Mesothelial cell of epicardium (in vitro differentiated cells): ENCODE data around the gene PLEKHA5. TPM values are rescaled to one million over a fixed set of nuclear protein-coding genes. Genes with fewer than 3 reads are reported as not detected.
"Not testable (repeated sequence)": the region's sequence is repeated elsewhere in the genome, so short reads cannot be mapped to it uniquely, and the experiment has no call there.

Experiments
- DNase-seq, 2 experiments: peaks; one replicate each; pipeline ENCODE4 v3.0.0; 2021; ENCODE audit warnings: low spot score in 2 of 2; ENCODE audit not compliant: unreplicated experiment in 2 of 2
- H3K27ac Mint-ChIP-seq: 2 replicates; pipeline ENCODE4 v1.8.0; 2021; ENCODE audit warnings: mixed read lengths
- H3K27me3 Mint-ChIP-seq: 2 replicates; pipeline ENCODE4 v1.8.0; 2021; ENCODE audit warnings: low read depth, mixed read lengths
- H3K36me3 Mint-ChIP-seq: 2 replicates; pipeline ENCODE4 v1.8.0; 2021; ENCODE audit warnings: mixed read lengths
- H3K4me1 Mint-ChIP-seq: 2 replicates; pipeline ENCODE4 v1.8.0; 2021; ENCODE audit warnings: mixed read lengths
- H3K4me3 Mint-ChIP-seq: 2 replicates; pipeline ENCODE4 v1.8.0; 2021; ENCODE audit warnings: mild to moderate bottlenecking, moderate library complexity, mixed read lengths
- H3K9me3 Mint-ChIP-seq: 2 replicates; pipeline ENCODE4 v1.8.0; 2021; ENCODE audit warnings: mixed read lengths
- total RNA-seq: library from RNA; stranded (reverse); gene quantifications from 3 replicates; pipeline ENCODE4 v1.2.1, GENCODE V29; 2021
- TF ChIP-seq, protein P1 (sequence below): fragments of 200-600 bp; sonication (generic); IDR thresholded peaks from one replicate; pipeline ENCODE4 v1.5.0; 2021; ENCODE audit warnings: antibody characterized with exemption; ENCODE audit not compliant: unreplicated experiment

Gene PLEKHA5
- total RNA-seq, 1 donor from 2014 or later: 52.0 TPM

DNA sequence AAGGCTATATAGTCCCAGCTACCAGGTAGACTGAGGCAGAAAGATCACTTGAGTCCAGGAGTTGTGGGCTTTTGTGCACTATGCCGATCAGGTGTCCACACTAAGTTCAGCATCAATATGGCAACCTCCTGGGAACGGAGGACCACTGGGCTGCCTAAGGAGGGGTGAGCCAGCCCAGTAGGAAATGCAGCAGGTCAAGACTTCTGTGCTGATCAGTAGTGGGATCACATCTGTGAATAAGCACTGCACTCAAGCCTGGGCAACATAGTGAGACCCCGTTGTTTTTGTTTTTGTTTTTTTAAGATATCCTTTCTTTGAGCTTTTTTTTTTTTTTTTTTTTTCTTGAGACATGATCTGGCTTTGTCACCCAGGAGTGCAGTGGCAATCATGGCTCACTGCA lies 174.0 kb downstream of the PLEKHA5 start:
- DNase-seq: no peak
- Mint-ChIP-seq H3K27ac (no peak overlapping the region), H3K9me3 (peaks cover 3% of the 10 kb centered on the region), H3K36me3 (peaks cover 30% of the 10 kb centered on the region), H3K27me3 (no peaks in the 10 kb centered on the region), H3K4me3 (no peak overlapping the region), H3K4me1 (peaks cover 10% of the 10 kb centered on the region)
- TF ChIP-seq, protein P1, sequence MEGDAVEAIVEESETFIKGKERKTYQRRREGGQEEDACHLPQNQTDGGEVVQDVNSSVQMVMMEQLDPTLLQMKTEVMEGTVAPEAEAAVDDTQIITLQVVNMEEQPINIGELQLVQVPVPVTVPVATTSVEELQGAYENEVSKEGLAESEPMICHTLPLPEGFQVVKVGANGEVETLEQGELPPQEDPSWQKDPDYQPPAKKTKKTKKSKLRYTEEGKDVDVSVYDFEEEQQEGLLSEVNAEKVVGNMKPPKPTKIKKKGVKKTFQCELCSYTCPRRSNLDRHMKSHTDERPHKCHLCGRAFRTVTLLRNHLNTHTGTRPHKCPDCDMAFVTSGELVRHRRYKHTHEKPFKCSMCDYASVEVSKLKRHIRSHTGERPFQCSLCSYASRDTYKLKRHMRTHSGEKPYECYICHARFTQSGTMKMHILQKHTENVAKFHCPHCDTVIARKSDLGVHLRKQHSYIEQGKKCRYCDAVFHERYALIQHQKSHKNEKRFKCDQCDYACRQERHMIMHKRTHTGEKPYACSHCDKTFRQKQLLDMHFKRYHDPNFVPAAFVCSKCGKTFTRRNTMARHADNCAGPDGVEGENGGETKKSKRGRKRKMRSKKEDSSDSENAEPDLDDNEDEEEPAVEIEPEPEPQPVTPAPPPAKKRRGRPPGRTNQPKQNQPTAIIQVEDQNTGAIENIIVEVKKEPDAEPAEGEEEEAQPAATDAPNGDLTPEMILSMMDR: no peak

DNA sequence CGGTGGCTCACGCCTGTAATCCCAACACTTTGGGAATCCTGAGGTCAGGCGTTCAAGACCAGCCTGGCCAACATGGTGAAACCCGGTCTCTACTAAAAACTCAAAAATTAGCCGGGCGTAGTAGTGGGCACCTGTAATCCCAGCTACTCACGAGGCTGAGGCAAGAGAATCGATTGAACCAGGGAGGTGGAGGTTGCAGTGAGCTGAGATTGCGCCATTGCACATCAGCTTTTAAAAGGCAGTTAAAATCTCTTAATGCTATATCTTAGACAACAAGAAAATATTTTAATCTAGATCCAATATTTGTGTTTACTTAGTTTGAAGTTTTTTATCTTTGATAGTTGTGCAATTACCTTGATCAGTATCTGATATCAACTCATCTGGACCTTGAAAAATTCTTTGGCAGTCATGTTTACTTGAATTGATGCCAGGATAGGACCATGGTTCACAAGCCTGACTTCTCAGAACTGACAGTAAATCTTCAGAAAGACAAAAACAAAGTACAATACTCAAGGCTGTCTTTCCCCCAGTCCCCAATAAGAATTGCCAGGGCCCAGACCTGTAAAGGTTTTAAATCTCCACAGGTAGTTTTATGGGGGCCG lies 174.7 kb downstream of the PLEKHA5 start:
- Mint-ChIP-seq H3K4me1 (peaks cover 8% of the 10 kb centered on the region), H3K27ac (no peak overlapping the region), H3K4me3 (no peak overlapping the region), H3K9me3 (peaks cover 3% of the 10 kb centered on the region), H3K27me3 (no peaks in the 10 kb centered on the region), H3K36me3 (peaks cover 27% of the 10 kb centered on the region)
- TF ChIP-seq, protein P1: no peak
- DNase-seq: no peak

DNA sequence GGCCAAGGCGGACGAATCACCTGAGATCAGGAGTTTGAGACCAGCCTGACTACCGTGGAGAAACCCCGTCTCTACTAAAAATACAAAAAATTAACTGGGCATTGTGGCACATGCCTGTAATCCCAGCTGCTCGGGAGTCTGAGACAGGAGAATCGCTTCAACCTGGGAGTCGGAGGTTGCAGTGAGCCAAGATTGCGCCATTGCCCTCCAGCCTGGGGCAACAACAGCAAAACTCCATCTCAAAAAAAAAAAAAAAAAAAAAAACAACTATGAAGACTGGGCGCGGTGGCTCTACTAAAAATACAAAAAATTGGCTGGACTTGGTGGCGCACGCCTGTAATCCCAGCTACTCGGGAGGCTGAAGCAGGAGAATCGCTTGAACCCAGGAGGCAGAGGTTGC lies 176.1 kb downstream of the PLEKHA5 start:
- H3K4me1 Mint-ChIP-seq, H3K9me3 Mint-ChIP-seq, DNase-seq, H3K27ac Mint-ChIP-seq, H3K27me3 Mint-ChIP-seq, H3K4me3 Mint-ChIP-seq: not testable (repeated sequence)
- peaks cover 24% of the 10 kb centered on the region for H3K36me3 Mint-ChIP-seq

DNA sequence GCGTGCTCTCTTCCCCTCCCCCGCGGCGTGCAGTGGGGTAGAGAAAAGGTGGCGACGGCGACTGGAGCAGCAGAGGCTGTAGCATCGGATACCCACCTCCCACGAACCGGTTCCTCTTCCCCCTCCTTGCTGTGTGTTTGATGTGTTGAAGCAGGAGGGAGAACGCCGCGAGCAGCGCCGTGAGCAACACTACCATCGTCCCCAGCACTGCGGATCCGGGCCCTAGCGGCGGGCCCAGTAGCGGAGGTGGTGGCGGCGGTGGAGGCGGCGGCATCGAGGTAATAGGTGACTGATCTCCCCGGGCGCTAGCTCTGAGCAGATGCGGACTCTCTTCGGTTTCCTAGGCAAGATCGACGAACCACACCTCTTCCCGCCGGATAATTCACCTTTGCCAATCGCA lies 176.8 kb downstream of the PLEKHA5 start:
- TF ChIP-seq, protein P1: no peak
- H3K27me3 Mint-ChIP-seq: no peaks in the 10 kb centered on the region
- peaks cover 24% of the 10 kb centered on the region for H3K36me3 Mint-ChIP-seq
- DNase-seq: no peak
- no peak overlapping the region for H3K27ac Mint-ChIP-seq
- H3K4me1 Mint-ChIP-seq: peaks cover 4% of the 10 kb centered on the region
- no peak overlapping the region for H3K4me3 Mint-ChIP-seq
- peaks cover 3% of the 10 kb centered on the region for H3K9me3 Mint-ChIP-seq

DNA sequence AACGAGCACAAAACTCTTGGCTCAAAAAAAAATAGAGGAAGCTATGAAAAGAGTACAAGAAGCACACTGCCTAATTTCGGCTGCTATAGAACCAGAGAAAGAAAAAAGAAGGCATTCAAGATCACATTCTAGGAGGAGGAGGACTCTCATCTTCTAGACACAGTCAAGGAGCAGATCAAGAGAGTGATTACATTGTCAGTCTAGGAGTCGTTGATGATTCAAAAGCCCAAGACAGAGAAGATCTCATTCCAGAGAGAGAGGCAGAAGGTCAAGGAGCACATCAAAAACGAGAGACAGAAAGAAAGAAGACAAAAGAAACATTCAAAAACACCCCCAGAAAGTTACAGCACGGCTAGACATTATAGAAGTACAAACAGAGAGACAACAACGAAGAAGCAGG lies 177.9 kb downstream of the PLEKHA5 start:
- H3K9me3 Mint-ChIP-seq: peaks cover 3% of the 10 kb centered on the region
- no peak for DNase-seq
- no peaks in the 10 kb centered on the region for H3K27me3 Mint-ChIP-seq
- peaks cover 24% of the 10 kb centered on the region for H3K36me3 Mint-ChIP-seq
- H3K27ac Mint-ChIP-seq: no peak overlapping the region
- TF ChIP-seq, protein P1: no peak
- H3K4me3 Mint-ChIP-seq: no peak overlapping the region
- no peaks in the 10 kb centered on the region for H3K4me1 Mint-ChIP-seq

DNA sequence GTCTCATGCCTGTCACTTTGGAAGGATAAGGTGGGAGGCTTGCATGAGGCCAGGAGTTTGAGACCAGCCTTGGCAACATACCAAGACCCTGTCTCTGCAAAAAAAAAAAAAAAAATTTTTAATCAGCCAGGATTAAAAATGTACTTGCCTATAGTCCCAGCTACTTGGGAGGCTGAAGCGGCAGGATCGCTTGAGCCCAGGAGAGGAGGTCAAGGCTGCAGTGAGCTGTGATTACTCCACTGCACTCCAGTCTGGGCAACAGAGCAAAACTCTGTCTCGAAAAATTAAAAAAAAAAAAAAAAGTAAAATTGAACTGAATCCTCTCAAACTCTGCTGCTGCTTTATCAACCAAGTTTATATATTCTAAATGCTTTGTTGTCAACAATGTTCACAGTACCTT lies 181.6 kb downstream of the PLEKHA5 start:
- Mint-ChIP-seq H3K36me3 (peaks cover 13% of the 10 kb centered on the region), H3K9me3 (peaks cover 3% of the 10 kb centered on the region), H3K4me1 (no peaks in the 10 kb centered on the region), H3K4me3 (no peak overlapping the region), H3K27ac (no peak overlapping the region), H3K27me3 (no peaks in the 10 kb centered on the region)
- DNase-seq: no peak
- TF ChIP-seq, protein P1: no peak
